ENCODE measurements around the gene NTM. TPM values are rescaled to one million over a fixed set of nuclear protein-coding genes. Genes with fewer than 3 reads are reported as not detected.

NTM gene
- polyA plus RNA-seq, 1 donor = 10.4 TPM

DNA sequence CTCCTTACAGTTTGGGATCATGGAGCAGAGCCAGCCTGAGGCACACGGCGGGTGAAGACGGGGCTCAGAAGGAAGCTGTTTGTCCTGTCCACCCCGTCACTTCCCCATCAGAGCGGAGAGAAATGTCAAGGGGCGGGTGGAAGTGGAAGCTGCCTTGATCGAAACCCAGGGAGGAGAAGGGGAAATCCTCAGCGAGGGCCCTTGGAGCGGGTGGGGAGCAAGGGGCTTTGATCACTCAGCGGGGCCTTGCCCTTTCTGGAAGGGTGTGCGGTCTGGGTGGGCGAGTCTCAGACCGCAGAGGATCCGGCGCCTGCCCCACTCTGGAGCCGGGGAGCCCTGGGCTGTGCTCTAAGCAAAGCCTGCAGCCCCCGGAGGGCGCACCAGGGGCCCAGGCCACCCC is 320.4 kb downstream of the NTM start:
- DNase-seq = no peak

DNA sequence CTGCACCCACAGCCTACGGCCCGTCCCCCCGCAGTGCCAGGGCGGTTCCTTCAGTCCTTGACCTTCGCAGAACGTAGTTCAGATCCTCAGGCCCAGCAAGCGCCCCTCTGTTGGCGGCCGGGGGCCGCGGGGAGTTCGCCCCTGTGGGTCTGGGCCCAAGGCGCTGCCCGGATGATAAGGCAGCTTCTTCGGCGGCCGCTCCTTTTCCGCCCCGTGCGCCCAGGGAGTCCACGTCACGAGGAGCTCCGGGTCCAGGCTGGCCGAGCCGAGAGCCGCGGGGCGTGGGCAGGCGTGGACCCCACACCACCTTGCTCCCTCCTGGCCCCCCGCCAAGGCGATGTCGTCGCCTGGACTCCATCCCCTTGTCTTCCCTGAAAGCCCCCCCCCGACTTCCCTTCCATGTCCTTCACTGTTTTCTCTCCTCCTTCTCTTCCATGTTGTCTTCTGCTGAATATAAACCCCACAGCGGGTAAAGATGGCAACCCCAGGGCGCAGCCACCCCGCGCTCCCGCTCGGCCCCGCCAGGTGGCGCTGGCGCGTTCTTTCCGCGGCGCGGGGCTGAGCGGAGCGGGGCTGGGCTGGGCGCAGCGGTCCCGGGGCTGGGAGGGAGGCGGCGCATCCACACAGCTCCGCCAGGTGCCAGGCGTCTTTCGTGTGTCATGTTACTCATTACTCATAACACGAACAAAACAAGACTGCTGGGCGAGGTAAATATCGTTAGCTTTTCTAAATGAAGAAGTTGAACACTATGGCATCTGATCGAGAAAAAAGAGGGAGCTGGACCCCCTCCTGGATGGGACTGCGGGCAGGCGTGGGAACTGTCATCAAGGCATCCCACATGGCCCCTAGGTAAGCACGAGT is 321.0 kb downstream of the NTM start:
- no peak for DNase-seq

DNA sequence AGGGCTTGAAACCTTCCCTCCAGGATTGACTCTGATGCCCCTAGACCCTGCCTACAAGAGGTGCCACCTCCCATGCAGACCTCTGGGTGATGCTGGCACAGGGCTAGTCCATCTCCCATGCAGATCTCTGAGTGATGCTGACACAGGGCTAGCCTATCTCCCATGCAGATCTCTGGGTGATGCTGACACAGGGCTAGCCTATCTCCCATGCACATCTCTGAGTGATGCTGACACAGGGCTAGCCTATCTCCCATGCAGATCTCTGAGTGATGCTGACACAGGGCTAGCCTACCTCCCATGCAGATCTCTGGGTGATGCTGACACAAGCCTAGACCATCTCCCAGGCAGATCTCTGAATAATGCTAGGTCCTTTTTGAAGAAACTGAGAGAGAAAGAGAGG is 321.7 kb downstream of the NTM start:
- no peak for DNase-seq

DNA sequence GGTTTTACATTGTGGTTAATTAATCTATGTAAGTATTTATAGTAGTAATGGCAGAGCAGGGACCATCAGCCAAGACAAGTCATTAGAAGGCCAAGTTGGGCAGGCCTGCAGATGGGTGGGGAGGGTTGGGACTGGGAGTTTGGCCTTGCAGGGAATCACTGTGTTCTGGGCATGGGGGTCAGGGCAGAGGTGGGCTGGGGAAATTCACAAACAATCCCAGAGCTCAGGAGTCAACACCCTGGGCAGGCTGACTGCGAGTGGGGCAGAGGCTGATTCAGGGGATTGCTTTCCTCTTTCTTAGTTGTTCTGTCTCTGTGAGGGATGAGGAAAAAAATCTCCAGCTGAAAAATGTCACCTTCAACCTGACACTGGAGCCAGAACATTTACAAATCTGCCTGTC is 322.5 kb downstream of the NTM start:
- DNase-seq = no peak

DNA sequence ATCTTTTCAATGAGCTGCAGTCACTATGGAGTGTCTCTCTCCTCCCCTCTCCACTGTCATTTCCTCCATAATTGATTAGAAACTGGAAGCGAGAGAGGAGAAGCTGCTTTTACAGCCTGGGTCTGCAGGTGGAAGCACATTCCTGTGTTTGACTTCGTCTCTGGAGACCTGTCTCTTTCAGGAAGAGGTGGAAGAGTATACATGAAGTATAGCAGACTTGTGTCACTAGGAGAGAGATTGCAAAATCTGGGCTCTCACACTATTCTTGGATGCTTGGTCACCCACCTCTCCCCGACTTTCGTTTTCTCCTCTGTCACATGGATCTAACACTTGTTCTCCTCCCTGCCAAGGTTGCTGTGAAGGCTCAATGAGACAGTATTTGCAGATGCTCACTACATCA is 323.3 kb downstream of the NTM start:
- DNase-seq = no peak

DNA sequence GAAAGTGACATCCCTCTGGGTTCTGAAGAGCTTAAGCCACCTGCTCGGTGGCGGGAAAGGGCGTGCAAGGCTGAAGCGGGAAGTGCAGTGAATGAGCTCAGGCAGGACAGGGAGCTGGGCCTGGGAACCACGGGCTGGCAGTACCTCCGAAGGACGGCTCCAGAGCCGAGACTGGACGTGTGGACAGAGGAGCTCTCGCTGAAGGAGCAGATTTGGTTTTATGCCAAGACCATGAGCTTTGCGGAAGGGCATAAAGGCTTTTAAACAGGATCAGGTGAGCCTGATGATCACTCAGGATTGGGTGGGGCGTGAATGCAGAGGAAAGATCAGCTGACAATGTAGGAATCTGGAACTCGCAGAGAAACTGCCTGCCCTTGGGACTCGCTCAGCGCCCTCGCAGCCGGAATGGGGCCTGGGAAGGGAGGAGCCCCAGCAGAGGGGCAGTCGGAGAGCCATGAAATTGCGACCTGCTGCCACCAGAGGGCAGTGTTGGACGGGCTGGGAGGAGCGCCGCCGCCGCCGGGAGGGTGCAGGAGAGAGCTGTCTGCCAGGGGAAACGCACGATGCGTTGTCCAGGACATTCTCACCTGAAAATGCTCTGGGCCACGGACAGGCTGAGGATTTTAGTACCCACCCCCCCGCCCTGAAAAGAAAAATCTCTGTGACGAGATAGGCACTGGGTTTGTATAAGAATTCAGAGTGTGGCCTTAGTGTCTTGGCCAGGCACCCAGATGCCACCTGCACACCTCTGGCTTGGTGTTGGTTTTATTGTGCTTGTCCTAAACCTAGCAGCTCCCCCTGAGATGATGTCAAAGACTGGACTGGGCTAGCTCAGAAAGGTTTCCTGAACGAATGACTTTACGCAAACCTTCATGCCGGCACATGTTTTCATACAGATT is 324.4 kb downstream of the NTM start:
- peak; percentile 85 for DNase-seq

DNA sequence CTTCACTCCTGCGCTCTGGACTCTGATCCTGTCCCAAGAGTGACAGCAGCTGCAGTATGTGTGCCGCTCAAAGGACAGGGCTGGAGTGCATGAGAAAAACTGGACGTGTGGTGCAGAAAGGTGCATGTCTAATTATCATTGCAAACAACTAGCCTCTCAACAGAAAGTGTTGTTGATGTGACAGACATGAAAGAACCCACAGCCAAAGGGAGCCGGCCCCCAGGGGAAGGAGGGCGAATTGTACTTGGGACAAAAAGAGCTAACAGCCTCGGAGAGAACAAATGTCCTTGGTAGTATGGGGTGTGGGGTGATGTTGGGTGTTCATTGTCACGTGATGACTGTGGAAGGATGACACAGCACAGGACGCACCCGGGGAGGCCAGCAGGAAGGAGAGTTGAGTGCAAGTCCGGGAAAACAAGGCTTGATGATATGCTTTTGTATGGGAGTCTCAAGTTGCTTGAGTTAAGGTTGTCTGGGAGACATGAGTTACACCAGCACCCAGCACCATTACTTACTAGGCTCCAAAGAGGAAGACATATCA is 325.5 kb downstream of the NTM start:
- DNase-seq = no peak

DNA sequence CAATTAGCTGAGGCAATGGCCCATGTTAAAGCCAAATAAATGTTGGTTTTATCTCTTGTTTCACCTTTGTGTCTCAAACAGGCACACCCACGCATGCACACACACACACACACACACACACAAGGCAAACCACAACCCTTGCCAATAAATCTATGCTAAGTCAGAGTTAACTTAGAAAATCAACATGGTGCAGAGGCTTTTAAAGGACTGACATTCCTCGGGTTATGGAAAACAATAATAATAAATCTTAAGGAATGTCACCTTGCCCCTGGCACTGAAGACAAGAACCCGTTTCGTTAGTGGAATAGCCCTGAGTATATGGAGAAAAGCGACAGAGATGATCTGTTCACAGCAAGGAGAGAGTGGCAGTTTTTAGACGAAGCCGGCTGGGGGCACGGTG is 326.3 kb downstream of the NTM start:
- DNase-seq = no peak

DNA sequence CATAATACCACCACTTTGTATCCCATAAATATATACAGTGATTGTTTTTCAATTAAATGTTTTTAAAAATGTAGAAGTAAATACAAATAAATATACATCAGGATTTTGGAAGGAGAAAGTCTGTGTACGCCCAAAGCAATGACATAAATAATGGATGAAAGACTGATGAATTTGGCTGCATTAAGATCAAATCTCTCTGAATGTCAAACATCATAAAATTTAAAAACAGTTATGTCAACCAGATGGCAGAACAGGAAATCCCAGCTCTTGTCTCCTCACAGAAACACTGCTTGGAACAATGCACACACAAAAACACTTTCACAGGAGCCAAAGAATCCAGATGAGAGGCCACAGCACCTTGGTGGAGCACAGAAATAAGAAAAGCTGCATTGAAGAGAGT is 332.9 kb downstream of the NTM start:
- DNase-seq = no peak

DNA sequence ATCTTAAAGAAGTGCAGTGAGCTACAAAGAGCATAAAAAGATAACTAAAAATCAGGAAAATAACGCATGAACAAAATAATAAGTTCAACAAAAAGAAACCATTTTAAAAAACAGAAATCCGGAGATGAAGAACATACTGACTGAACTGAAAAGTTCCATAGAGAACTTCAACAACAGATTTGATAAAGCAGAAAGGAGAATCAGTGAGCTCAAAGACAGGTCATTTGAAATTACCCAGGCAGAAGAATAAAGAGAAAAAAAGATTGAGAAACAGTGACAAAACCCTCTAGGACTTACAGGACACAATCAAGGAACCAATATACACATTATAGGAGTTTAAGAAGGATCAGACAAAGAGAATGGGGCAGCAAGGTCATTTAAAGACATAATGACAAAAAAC is 334.3 kb downstream of the NTM start:
- DNase-seq = no peak

DNA sequence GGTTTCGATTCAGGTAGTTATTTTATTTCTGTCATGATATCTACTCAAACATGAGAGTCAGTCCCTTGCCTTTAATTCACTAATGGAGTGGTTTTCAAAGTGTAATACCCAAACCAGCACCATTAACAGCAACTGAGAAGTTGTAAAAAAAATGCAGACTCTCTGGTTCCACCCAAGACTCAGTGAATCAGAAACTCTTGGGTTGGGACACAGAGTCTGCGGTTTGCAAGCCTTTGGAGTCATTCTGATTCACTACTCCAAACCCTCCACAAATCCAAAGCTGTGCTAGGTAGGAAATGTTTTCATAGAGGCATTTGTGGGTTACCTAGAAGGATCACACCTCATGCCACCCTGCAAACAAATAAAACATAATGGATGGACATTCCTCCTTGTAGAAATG is 340.1 kb downstream of the NTM start:
- DNase-seq = no peak

DNA sequence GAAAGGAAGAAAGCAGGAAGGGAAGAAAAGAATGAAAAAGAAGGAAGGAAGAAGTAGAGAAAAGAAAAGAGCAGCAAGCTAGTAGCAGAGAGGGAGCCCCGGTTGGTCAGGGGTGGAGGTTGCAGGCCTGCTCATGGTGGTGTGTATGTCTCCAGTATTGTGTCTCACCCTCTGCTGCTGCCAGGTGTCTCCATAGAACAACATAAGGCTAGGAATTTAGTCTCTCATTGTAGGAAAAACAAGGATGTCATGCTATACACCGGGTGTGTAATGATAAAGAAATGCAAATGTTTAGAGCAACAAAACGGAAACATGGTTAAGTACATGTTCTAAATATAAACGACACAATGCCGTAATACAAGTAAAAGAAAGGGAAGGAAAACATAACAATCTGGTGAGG is 342.5 kb downstream of the NTM start:
- DNase-seq = no peak

DNA sequence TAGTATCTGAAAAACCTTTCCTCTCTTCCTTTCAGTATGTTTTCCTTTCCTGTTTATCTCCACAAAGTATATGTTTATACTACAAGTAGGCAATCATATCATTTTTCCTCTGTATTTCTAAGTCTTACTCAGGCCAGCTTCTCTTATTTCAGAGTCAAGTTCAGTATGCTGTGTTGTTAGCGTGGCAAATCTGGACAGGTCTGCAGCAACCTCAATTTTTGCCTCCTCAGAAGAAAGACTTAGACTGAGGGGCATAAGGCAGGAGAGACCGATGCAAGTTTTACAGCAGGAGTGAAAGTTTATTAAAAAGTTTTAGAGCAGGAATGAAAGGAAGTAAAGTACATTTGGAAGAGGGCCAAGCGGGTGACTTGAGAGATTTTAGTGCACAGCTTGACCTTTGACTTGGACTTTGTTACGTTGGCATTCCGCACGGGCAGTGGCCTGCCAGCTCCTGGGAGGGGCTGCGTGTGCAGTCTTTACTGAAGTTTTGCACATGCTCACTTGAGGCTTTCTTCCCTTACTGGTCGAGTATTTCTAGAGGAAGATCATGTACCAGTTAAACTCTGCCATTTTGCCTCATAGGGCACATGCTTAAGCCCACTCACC is 343.2 kb downstream of the NTM start:
- no peak for DNase-seq

DNA sequence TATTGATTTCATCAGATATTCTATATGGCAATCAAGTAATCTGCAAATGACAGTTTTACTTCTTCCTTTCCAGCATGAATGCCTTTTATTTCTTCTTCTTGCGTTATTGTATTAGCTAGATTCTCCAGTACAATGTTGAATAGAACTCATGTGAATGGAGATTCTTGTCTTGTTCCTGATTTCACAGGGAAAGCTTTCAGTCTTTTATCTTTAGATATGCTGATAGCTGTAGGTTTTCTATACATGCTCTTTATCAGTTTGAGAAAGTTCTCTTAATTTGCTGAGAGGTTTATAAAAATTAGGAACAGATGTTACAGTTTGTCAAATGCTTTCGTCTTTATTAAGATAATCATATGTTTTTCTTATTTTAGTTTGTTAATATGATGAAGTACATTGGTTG is 347.2 kb downstream of the NTM start:
- DNase-seq = no peak

DNA sequence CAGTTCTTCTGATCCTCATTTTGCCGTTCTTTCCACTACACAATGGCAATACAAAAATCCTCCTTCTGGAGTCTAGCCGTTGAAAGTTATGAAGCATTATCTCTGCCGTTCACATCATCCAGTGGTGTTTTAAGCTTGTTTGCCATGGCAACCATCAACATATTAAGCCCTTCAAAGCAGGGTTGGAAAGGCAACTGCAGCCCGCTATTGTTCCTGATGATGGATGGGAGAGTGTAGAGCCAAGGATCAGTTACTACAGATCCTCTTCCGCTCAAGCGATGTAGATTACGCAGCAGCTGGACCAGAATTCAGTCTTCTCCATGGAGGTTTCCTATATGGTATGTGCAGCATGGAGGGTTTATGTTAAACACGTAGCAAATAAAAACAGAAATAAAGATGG is 352.7 kb downstream of the NTM start:
- DNase-seq = no peak

DNA sequence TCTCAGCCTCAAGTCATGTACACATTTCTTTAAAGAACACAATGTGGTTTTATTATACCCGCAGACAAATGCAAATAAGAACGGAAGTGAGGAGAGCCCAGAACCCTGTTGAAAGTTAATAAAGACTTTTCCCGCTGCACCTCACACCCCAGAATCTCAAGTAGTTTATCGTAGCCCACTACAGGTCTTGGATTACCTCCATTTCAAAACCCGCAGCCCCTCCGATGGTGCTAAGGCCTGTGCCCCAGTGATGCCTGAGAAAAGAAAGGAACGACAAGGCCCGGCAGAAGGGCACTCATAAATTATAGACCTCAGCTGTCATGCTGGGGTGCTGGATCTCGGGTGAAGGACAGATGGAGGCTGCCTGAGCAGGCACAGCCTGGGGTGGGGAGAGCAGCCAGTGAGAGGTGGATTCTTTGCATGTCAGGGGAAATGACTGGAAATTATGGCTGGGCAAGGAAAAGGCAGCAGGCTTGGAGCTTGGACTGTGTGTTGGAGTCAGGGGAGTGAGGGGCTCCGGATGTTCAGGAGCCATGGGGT is 354.1 kb downstream of the NTM start:
- no peak for DNase-seq

DNA sequence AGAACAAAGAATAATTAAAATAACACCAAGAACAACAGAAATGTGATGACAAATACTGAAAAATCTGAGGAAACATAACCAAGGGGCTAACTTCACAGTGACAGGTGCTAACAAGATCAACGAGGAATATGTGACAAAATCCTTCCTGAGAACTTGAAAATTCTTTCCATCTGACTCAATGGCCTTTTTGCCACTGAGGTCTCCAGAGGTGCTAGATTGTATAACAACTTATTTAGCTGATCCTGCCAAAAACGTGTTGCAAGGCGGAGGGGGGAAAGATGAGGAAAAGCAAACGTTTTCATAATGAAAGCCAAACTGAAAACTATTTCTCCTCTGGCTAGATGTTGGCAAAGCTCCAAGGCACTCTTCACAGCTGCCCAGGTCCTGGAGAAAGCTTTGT is 364.5 kb downstream of the NTM start:
- DNase-seq = no peak

DNA sequence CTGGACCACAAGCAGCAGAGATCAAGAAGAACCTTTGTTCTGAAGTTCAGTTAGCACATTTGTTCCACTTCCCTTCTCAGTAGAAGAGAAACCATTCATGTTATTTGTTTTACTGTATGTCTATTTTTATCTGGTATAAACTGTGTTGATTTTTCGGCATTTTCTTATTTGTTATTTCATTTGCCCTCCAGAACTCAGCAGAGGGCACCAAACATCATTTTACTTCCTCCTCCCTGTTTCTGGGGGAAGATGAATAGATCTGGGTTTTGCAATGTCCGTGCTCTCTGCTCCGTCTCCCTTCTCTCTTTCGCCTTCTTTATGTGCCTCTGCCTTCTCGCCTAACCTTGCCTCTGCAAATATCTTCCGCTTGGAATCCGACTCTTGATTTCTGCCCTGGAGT is 366.9 kb downstream of the NTM start:
- no peak for DNase-seq

DNA sequence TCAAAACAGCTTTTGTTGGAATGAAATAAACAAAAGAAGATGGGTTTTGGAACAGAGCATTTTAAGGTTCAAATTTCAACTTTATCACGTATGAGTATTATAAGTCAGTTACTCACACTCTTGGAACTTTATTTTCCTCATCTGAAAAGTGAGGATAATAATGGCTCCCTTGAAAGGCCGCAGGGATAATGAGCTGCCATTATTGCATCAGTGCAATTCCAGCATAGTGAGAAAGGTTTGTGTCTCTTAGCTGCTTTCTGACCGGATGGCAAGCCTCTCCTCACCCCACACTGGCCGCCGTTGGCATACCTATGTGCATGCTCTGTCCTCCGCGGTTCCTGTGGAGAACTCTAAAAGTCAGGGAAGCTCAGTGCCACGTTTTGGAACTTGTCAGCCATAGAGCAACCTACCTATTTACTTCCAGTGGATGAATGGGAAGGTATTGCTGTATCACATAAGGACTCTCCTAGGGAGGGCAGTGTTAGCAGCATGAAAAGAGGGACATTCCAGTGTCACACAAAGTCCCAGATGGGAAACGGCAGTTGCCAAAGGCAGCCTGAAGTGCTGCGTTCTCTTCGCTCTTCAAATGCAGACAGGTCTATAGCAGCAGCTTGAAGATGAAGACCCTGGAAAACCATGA is 368.9 kb downstream of the NTM start:
- DNase-seq = no peak

DNA sequence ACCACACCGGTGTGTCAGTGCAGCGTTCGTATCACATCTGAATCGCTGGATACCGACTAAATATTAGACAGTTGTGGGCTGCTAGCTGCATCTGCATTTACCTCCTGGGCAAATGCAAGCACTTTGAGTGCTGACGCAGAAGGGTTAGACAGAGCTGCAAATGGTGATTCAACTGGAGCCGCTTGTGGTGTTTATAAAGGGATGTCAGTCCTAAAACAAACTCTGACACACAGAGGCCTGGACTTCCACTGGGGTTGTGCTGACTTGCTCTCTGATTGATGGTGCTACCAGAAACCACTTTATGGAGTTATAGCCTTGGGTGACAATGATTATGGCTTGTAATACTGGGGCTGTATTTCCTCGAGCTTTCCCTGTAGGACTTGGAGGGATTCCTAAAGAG is 374.4 kb downstream of the NTM start:
- DNase-seq = no peak

DNA sequence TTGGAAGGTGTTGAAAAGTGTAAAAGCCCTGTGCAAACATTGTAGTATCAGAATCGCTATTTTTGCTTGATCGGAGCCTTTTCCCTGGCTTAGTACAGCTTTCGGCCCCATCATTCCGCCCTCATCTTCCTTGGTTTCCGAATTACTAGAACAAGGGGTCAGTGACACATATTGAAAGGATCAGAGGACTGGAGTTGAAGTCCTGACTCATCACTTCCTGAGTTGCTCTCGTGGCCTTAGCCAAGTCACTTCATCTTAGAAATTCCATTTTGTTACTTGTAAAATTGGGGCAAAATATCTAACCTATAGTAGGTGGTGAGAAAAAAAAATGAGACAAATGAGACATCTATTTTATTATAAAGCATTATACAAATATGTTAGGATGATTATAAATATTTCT is 375.0 kb downstream of the NTM start:
- DNase-seq = no peak

DNA sequence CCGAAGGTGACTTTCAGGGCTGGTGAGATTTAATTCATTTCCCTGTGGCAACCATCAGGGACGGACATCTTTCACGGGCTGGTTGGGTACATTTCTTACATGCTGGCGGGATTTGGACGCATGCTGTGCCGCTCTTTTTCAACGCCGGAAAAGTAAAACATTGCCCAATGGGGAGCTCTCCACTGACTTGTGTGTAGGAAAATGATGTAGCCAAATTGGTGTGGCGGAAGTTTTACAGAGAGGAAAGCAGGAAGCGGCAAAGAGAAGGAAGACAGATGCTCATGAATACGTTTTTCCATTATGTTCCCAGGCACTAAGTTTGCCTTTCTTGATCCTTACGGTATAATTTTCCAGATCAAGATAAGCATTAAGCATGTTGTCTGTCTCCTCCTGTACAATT is 375.8 kb downstream of the NTM start:
- DNase-seq = no peak
